Activated T-helper 2 cell treated with anti-CD3 and anti-CD28 coated beads, Interferon-gamma antibody, Interleukin-2, Interleukin-4, amounts not matched to agents 10 μg/mL and 5 μg/mL and 100 μg/mL, durations not matched to agents 14 hours and 24 hours and 36 hours (primary cell): ENCODE results near the gene BCAS2. TPM values are rescaled to one million over a fixed set of nuclear protein-coding genes. Genes with fewer than 3 reads are reported as not detected.

ENCODE experiments used
- DNase-seq: peaks from one replicate; pipeline ENCODE4 v3.0.0; 2021; ENCODE audit warnings: low spot score
- H3K27ac Mint-ChIP-seq: one replicate; pipeline ENCODE4 v1.8.0; 2021; ENCODE audit warnings: mixed read lengths
- H3K27me3 Mint-ChIP-seq: one replicate; pipeline ENCODE4 v1.8.0; 2021; ENCODE audit warnings: low read depth, mixed read lengths
- H3K36me3 Mint-ChIP-seq: one replicate; pipeline ENCODE4 v1.8.0; 2021; ENCODE audit warnings: low read depth, mixed read lengths
- H3K4me1 Mint-ChIP-seq: one replicate; pipeline ENCODE4 v1.8.0; 2021; ENCODE audit warnings: low read depth, mixed read lengths
- H3K4me3 Mint-ChIP-seq: one replicate; pipeline ENCODE4 v1.8.0; 2021; ENCODE audit warnings: low read depth, mild to moderate bottlenecking, moderate library complexity, mixed read lengths
- H3K9me3 Mint-ChIP-seq: one replicate; pipeline ENCODE4 v1.8.0; 2021; ENCODE audit warnings: mixed read lengths
- intact Hi-C: fragments of 100-400 bp; cut with micrococcal nuclease; formaldehyde crosslinking; loops from one replicate; pipeline ENCODE4 v1.15.1; 2023
- total RNA-seq: library from RNA; stranded (reverse); gene quantifications from 2 replicates; pipeline ENCODE4 v1.2.3, GENCODE V29; 2022

BCAS2 gene
- total RNA-seq, 1 donor from 2014 or later: 54.1 TPM

GRCh38 chr1:114550336-114550735, 31.1 kb downstream of the BCAS2 start:
- Mint-ChIP-seq H3K9me3 (no peaks in the 10 kb centered on the region), H3K27ac (no peak overlapping the region), H3K27me3 (peaks cover 3% of the 10 kb centered on the region), H3K4me1 (no peaks in the 10 kb centered on the region), H3K36me3 (no peaks in the 10 kb centered on the region), H3K4me3 (no peak overlapping the region)
- no peak for DNase-seq
- intact Hi-C loops: no loop called here

- no peak overlapping the region for H3K4me3 Mint-ChIP-seq
- H3K36me3 Mint-ChIP-seq: no peaks in the 10 kb centered on the region
- intact Hi-C loops: no loop called here
- H3K9me3 Mint-ChIP-seq: no peaks in the 10 kb centered on the region
- no peak overlapping the region for H3K27ac Mint-ChIP-seq
- peaks cover 3% of the 10 kb centered on the region for H3K27me3 Mint-ChIP-seq
- no peak for DNase-seq
- no peaks in the 10 kb centered on the region for H3K4me1 Mint-ChIP-seq
These were observed 32.3 kb downstream of the BCAS2 start for GRCh38 chr1:114549137-114549536.

- H3K9me3 Mint-ChIP-seq: no peaks in the 10 kb centered on the region
- H3K4me3 Mint-ChIP-seq: no peak overlapping the region
These were observed 34.3 kb downstream of the BCAS2 start for GRCh38 chr1:114547076-114547475.

GRCh38 chr1:114545796-114546195, 35.6 kb downstream of the BCAS2 start:
- H3K9me3 Mint-ChIP-seq: no peaks in the 10 kb centered on the region
- no peaks in the 10 kb centered on the region for H3K36me3 Mint-ChIP-seq
- no peaks in the 10 kb centered on the region for H3K4me1 Mint-ChIP-seq
- no peak overlapping the region for H3K27ac Mint-ChIP-seq
- intact Hi-C loops: no loop called here
- peaks cover 4% of the 10 kb centered on the region for H3K27me3 Mint-ChIP-seq
- no peak overlapping the region for H3K4me3 Mint-ChIP-seq
- no peak for DNase-seq

More at GRCh38 chr1:114547076-114547475, 34.3 kb downstream of the BCAS2 start:
- Mint-ChIP-seq H3K4me1 (no peaks in the 10 kb centered on the region), H3K36me3 (no peaks in the 10 kb centered on the region), H3K27me3 (peaks cover 3% of the 10 kb centered on the region), H3K27ac (no peak overlapping the region)
- intact Hi-C loops: no loop called here
- no peak for DNase-seq

GRCh38 chr1:114545315-114545714, 36.1 kb downstream of the BCAS2 start:
- no peaks in the 10 kb centered on the region for H3K4me1 Mint-ChIP-seq
- no peak overlapping the region for H3K27ac Mint-ChIP-seq
- no peaks in the 10 kb centered on the region for H3K9me3 Mint-ChIP-seq
- H3K4me3 Mint-ChIP-seq: no peak overlapping the region
- no peak for DNase-seq
- intact Hi-C loops: no loop called here
- peaks cover 8% of the 10 kb centered on the region for H3K27me3 Mint-ChIP-seq
- no peaks in the 10 kb centered on the region for H3K36me3 Mint-ChIP-seq

- H3K4me3 Mint-ChIP-seq: no peak overlapping the region
- DNase-seq: no peak
- no peak overlapping the region for H3K27ac Mint-ChIP-seq
- no peaks in the 10 kb centered on the region for H3K36me3 Mint-ChIP-seq
- peaks cover 4% of the 10 kb centered on the region for H3K27me3 Mint-ChIP-seq
- intact Hi-C loops: no loop called here
- H3K4me1 Mint-ChIP-seq: no peaks in the 10 kb centered on the region
- H3K9me3 Mint-ChIP-seq: no peaks in the 10 kb centered on the region
These were observed 40.6 kb downstream of the BCAS2 start for GRCh38 chr1:114540821-114541220.

- DNase-seq: no peak
- Mint-ChIP-seq H3K9me3 (no peaks in the 10 kb centered on the region), H3K27ac (no peak overlapping the region), H3K27me3 (peaks cover 4% of the 10 kb centered on the region), H3K4me1 (no peaks in the 10 kb centered on the region), H3K4me3 (no peak overlapping the region), H3K36me3 (no peaks in the 10 kb centered on the region)
- intact Hi-C loops: no loop called here
These were observed 41.1 kb downstream of the BCAS2 start for GRCh38 chr1:114540272-114540671.

GRCh38 chr1:114536043-114536442, 45.4 kb downstream of the BCAS2 start:
- Mint-ChIP-seq H3K4me1 (no peaks in the 10 kb centered on the region), H3K27ac (no peak overlapping the region), H3K36me3 (no peaks in the 10 kb centered on the region), H3K4me3 (no peak overlapping the region), H3K9me3 (no peaks in the 10 kb centered on the region), H3K27me3 (peaks cover 4% of the 10 kb centered on the region)
- no peak for DNase-seq
- intact Hi-C loops: no loop called here

GRCh38 chr1:114535401-114535800, 46.0 kb downstream of the BCAS2 start:
- intact Hi-C loops: no loop called here
- Mint-ChIP-seq H3K27ac (no peak overlapping the region), H3K4me1 (no peaks in the 10 kb centered on the region), H3K27me3 (no peaks in the 10 kb centered on the region), H3K4me3 (no peak overlapping the region), H3K36me3 (no peaks in the 10 kb centered on the region), H3K9me3 (no peaks in the 10 kb centered on the region)
- DNase-seq: no peak

GRCh38 chr1:114531094-114531493, 50.3 kb downstream of the BCAS2 start:
- Mint-ChIP-seq H3K27ac (no peak overlapping the region), H3K9me3 (no peaks in the 10 kb centered on the region), H3K27me3 (no peaks in the 10 kb centered on the region), H3K4me1 (no peaks in the 10 kb centered on the region), H3K36me3 (no peaks in the 10 kb centered on the region), H3K4me3 (no peak overlapping the region)
- intact Hi-C loops: no loop called here
- no peak for DNase-seq

GRCh38 chr1:114530224-114530623, 51.2 kb downstream of the BCAS2 start:
- H3K4me1 Mint-ChIP-seq: no peaks in the 10 kb centered on the region
- no peaks in the 10 kb centered on the region for H3K9me3 Mint-ChIP-seq
- H3K36me3 Mint-ChIP-seq: no peaks in the 10 kb centered on the region
- H3K27me3 Mint-ChIP-seq: no peaks in the 10 kb centered on the region
- no peak overlapping the region for H3K27ac Mint-ChIP-seq
- no peak overlapping the region for H3K4me3 Mint-ChIP-seq
- intact Hi-C loops: no loop called here
- no peak for DNase-seq

GRCh38 chr1:114524944-114525343, 56.5 kb downstream of the BCAS2 start:
- H3K4me1 Mint-ChIP-seq: peaks cover 2% of the 10 kb centered on the region
- no peaks in the 10 kb centered on the region for H3K36me3 Mint-ChIP-seq
- DNase-seq: no peak
- no peak overlapping the region for H3K4me3 Mint-ChIP-seq
- H3K27me3 Mint-ChIP-seq: peaks cover 14% of the 10 kb centered on the region
- H3K27ac Mint-ChIP-seq: no peak overlapping the region
- H3K9me3 Mint-ChIP-seq: no peaks in the 10 kb centered on the region
- intact Hi-C loops: no loop called here

GRCh38 chr1:114522264-114522575, 59.2 kb downstream of the BCAS2 start:
- DNase-seq: no peak
- Mint-ChIP-seq H3K27me3 (peaks cover 27% of the 10 kb centered on the region), H3K4me3 (no peak overlapping the region), H3K4me1 (peaks cover 2% of the 10 kb centered on the region), H3K9me3 (no peaks in the 10 kb centered on the region), H3K36me3 (no peaks in the 10 kb centered on the region), H3K27ac (no peak overlapping the region)
- intact Hi-C loops: no loop called here
